Fibroblast of lung (primary cell): Measurements from ENCODE around the gene ENTHD1. TPM values are rescaled to one million over a fixed set of nuclear protein-coding genes. Genes with fewer than 3 reads are reported as not detected.

Experiments
- DNase-seq, 2 donors: peaks; one replicate each; pipeline versions ENCODE4 v3.0.0 to v3.0.0-alpha.2; 2010; ENCODE audit warnings: low read depth in 2 of 2
- H2AFZ ChIP-seq: 2 replicates; pipeline ENCODE4 v1.5.1; 2012; ENCODE audit warnings: low read length, control low read depth, inconsistent platforms
- H3K27ac ChIP-seq: 2 replicates; pipeline ENCODE4 v1.5.1; 2011; ENCODE audit warnings: low read length, control low read depth; ENCODE audit not compliant: insufficient read depth
- H3K27me3 ChIP-seq: 2 replicates; pipeline ENCODE4 v1.5.1; 2011; ENCODE audit warnings: mild to moderate bottlenecking, low read length; ENCODE audit not compliant: control insufficient read depth, insufficient read depth
- H3K36me3 ChIP-seq: 2 replicates; pipeline ENCODE4 v1.5.1; 2011; ENCODE audit warnings: low read length; ENCODE audit not compliant: control insufficient read depth, insufficient read depth
- H3K4me1 ChIP-seq: 2 replicates; pipeline ENCODE4 v1.5.1; 2011; ENCODE audit warnings: low read length; ENCODE audit not compliant: control insufficient read depth, insufficient read depth; ENCODE audit errors: extremely low read depth
- H3K4me2 ChIP-seq: 2 replicates; pipeline ENCODE4 v1.5.1; 2011; ENCODE audit warnings: low read length, control low read depth; ENCODE audit not compliant: insufficient read depth; ENCODE audit errors: extremely low read depth
- H3K4me3 ChIP-seq, 4 experiments: fragments of 200-600 bp in 1 of 4; sonication (generic) in 1 of 4; replicated peaks in 1 of 4; 2 replicates each; pipeline ENCODE4 v1.5.1; 2011 to 2016; ENCODE audit warnings: low read length in 4 of 4, low read depth in 3 of 4, mild to moderate bottlenecking in 3 of 4, control low read depth in 2 of 4, inconsistent platforms in 1 of 4, mixed read lengths in 1 of 4; ENCODE audit not compliant: insufficient read depth in 1 of 4; ENCODE audit errors: control extremely low read depth in 1 of 4
- H3K79me2 ChIP-seq: 2 replicates; pipeline ENCODE4 v1.5.1; 2012; ENCODE audit warnings: mild to moderate bottlenecking, low read length, inconsistent platforms; ENCODE audit not compliant: control insufficient read depth, insufficient read depth
- H3K9ac ChIP-seq: 2 replicates; pipeline ENCODE4 v1.5.1; 2011; ENCODE audit warnings: mild to moderate bottlenecking, low read length, control low read depth; ENCODE audit not compliant: insufficient read depth
- H3K9me3 ChIP-seq: 2 replicates; pipeline ENCODE4 v1.5.1; 2012; ENCODE audit warnings: low read depth, low read length; ENCODE audit not compliant: control insufficient read depth, insufficient read depth
- H4K20me1 ChIP-seq: 2 replicates; pipeline ENCODE4 v1.5.1; 2011; ENCODE audit warnings: low read length; ENCODE audit not compliant: control insufficient read depth, insufficient read depth; ENCODE audit errors: extremely low read depth
- CTCF ChIP-seq, 2 donors: IDR thresholded peaks in 1 of 2; conservative IDR thresholded peaks in 1 of 2; 1 replicate in 1 of 2; 2 replicates in 1 of 2; pipeline ENCODE4 v1.5.1; 2011 to 2012; ENCODE audit warnings: low read length in 2 of 2, control low read depth in 1 of 2, inconsistent platforms in 1 of 2, low read depth in 1 of 2, mild to moderate bottlenecking in 1 of 2
- EZH2 ChIP-seq: IDR thresholded peaks from 2 replicates; pipeline ENCODE4 v1.5.1; 2012; ENCODE audit warnings: low read length, control low read depth, mild to moderate bottlenecking; ENCODE audit errors: missing control alignments
- polyA plus RNA-seq, 2 donors: library from polyadenylated mRNA; depleted of rRNA in 1 of 2; stranded (reverse) in 1 of 2; unstranded in 1 of 2; fragments of >200 nt; gene quantifications; 2 replicates each; pipeline ENCODE4 v1.2.1, GENCODE V29; 2011 to 2012; ENCODE audit warnings: missing spikeins in 1 of 2
- total RNA-seq: library from RNA; depleted of rRNA; stranded (reverse); fragments of >200 nt; gene quantifications from 2 replicates; pipeline ENCODE4 v1.2.1, GENCODE V29; 2014

The ENTHD1 gene
- total and polyA plus RNA-seq, 2 donors (not counting 1 experiment from before 2014, with no cell fraction given), result not detected

DNA sequence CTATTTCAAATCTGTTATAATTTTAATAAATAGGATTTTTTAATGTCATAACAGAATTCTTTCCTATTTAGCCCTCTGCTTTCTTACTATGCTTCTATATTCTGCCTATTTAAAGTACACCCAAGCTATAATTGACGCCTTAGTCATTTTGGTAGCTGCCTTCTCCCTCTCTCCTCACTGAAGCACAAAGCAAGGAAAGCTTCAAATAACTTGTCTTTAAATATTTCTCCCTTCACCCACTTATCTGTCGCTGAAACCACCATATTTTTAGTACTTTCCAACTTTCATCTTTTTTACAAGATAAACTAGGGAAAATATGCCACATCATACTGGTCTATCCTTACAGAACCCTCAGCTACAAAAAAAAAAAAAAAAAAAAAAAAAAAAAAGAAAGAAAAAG, 127.9 kb downstream of the ENTHD1 start:
- DNase-seq, result no peak
- no peaks in the 10 kb centered on the region for H3K36me3 ChIP-seq
- no peaks in the 10 kb centered on the region for H3K27me3 ChIP-seq
- H3K4me3 ChIP-seq, result no peak overlapping the region
- no peaks in the 10 kb centered on the region for H3K9me3 ChIP-seq
- H3K4me2 ChIP-seq, result no peak overlapping the region
- H4K20me1 ChIP-seq, result no peaks in the 10 kb centered on the region
- H3K9ac ChIP-seq, result no peak overlapping the region
- TF ChIP-seq EZH2 (no peak), CTCF (conservative IDR thresholded peaks at IDR 0.05 in 1 of 2, IDR thresholded peaks at IDR 0.05 in 1 of 2; ENCODE audit: low read depth in 1 of 2, low read length in 2 of 2) (no peak)
- no peaks in the 10 kb centered on the region for H3K4me1 ChIP-seq
- no peak overlapping the region for H2AFZ ChIP-seq
- no peaks in the 10 kb centered on the region for H3K79me2 ChIP-seq
- H3K27ac ChIP-seq, result no peak overlapping the region

DNA sequence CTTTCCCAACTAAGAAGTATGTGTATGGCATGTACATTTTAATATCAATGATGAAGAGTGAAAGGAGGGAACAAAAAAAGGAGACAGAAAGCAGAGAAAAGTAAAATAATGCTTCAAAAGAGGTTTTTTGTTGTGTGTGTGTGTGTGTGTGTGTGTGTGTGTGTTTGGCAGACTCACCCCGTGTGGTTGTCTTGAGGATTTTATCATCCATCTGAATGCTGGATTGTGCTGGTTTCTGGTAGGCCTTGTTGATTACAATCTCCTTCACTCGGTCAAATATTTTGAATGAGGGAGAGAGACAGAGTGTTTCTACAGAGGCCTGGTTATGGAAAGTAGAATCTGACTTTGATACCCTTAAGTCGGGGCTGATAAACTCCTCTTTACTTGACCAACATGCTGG, 128.5 kb downstream of the ENTHD1 start:
- no peak for TF ChIP-seq EZH2
- TF ChIP-seq CTCF (conservative IDR thresholded peaks at IDR 0.05 in 1 of 2, IDR thresholded peaks at IDR 0.05 in 1 of 2; ENCODE audit: low read depth in 1 of 2, low read length in 2 of 2), result no peak
- no peak overlapping the region for H3K9ac ChIP-seq
- no peaks in the 10 kb centered on the region for H3K9me3 ChIP-seq
- no peak overlapping the region for H3K4me2 ChIP-seq
- no peak overlapping the region for H3K27ac ChIP-seq
- no peaks in the 10 kb centered on the region for H4K20me1 ChIP-seq
- H2AFZ ChIP-seq, result no peak overlapping the region
- no peaks in the 10 kb centered on the region for H3K27me3 ChIP-seq
- H3K36me3 ChIP-seq, result no peaks in the 10 kb centered on the region
- H3K4me3 ChIP-seq, result no peak overlapping the region
- H3K4me1 ChIP-seq, result no peaks in the 10 kb centered on the region
- DNase-seq, result no peak
- no peaks in the 10 kb centered on the region for H3K79me2 ChIP-seq

- Histone ChIP-seq H3K9ac (no peak overlapping the region), H3K27ac (no peak overlapping the region), H3K9me3 (no peaks in the 10 kb centered on the region), H4K20me1 (no peaks in the 10 kb centered on the region), H2AFZ (no peak overlapping the region), H3K27me3 (no peaks in the 10 kb centered on the region), H3K4me1 (no peaks in the 10 kb centered on the region), H3K79me2 (no peaks in the 10 kb centered on the region), H3K4me2 (no peak overlapping the region), H3K4me3 (no peak overlapping the region), H3K36me3 (no peaks in the 10 kb centered on the region)
- TF ChIP-seq CTCF (conservative IDR thresholded peaks at IDR 0.05 in 1 of 2, IDR thresholded peaks at IDR 0.05 in 1 of 2; ENCODE audit: low read depth in 1 of 2, low read length in 2 of 2), result no peak
- no peak for TF ChIP-seq EZH2
- no peak for DNase-seq
Measured at GRCh38 chr22:39763276-39763675, 130.3 kb downstream of the ENTHD1 start.
